Skin of body (tissue), 2 donors: ENCODE results near the gene NAXE. TPM values are rescaled to one million over a fixed set of nuclear protein-coding genes. Genes with fewer than 3 reads are reported as not detected.
"Not testable (repeated sequence)": the region's sequence is repeated elsewhere in the genome, so short reads cannot be mapped to it uniquely, and the experiment has no call there.

Source experiments
- DNase-seq: peaks from one replicate; lab custom pipeline; 2025; lab: John Stamatoyannopoulos, UW
- total RNA-seq: library from RNA; depleted of rRNA; stranded (reverse); fragments of >200 nt; gene quantifications from one replicate; pipeline ENCODE4 v1.2.3, GENCODE V29; 2014

The NAXE gene
- total RNA-seq, 1 donor from 2014 or later, result 26.1 TPM

DNA sequence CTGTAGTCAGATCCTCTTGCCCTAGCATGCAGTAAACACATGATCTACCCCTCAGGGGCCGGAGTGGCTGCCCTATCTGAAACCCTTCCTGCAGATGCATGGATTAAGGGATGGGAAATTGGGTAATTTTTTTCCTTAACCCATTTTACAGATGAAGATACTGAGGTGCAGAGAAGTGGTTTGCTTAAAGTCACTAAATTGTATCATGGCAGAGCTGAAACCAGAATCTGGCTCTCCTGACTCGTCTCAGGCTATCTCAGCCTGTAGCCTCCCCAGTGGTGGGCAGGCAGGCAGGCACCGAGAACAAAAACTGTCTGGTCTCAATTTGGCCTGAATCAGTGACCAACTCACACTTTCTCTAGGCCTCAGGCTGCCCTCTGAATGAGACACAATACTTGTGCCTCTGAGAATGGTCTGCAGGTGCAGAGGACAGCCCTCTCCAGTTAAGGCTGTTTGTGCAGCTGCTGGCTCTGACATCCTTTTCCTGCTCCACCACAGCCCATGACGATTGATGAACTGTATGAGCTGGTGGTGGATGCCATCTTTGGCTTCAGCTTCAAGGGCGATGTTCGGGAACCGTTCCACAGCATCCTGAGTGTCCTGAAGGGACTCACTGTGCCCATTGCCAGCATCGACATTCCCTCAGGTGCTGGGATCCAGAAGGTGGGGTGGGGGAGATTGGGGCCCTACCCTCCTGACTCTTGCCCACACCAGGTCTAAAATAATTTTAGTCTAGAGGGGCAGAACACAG, 1.5 kb downstream of the NAXE start:
- no peak for DNase-seq

- DNase-seq, result no peak
These were observed 2.0 kb downstream of the NAXE start for GRCh38 chr1:156593661-156593989.

DNA sequence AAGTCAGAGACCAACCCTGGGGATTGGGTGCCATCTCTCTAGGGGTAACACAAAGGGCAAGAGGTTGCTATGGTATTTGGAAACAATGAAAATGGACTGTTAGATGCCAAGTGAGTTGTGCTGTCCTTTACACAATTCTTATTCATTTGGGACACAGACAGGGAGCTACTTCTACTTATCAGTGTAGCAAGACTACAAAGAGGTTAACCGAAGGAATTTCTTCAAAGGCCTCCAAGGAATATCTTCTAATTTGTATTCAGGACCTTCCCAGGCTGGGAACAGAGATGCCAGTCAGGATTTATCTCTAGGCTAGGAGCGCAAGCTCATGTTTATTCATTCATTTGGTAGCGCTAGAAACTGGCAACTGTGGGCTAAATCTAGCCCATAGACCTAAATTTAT, 2.6 kb downstream of the NAXE start:
- no peak for DNase-seq

- DNase-seq, result no peak
These were observed 3.4 kb downstream of the NAXE start for GRCh38 chr1:156595016-156595415.

DNA sequence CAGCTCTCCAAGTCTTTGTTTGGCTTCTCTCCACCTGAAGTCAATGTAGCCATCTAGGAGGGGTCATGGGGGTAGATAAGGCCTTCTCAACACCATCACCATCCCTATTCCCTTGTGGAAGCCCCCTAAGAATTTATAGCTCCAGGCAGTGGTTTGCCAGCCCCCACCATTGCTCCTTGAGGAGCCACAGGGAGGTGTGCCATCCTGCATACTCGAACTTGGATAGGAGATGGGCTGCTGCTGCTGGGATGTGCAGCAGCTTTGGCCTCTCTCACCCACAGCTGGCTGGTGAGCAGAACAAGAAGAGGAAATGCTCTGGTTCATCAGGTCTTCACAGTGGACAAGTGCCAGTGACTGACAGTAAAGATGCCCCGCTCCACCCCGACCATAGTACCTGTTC, 4.8 kb downstream of the NAXE start:
- no peak for DNase-seq

DNA sequence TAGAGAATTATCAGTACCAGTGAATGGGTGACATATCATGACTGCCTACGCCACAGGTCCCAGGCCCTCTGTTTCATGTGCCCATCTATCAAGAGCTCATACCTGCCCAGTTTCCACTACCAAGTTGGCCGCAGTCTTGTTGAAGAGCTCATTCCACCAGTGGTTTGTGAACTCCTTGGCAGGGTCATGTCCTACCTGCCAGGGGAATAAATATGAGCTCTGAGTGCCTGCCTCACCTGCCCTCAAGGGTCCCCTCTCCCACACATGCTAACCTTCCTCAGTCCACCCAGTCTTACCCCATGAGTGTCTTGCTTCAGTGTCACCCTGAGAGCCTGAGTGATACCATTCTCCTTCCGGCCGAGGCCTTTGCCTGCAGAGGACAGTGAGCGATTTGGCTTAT, 6.5 kb downstream of the NAXE start:
- DNase-seq, result no peak

GRCh38 chr1:156598731-156599432, 7.3 kb downstream of the NAXE start:
- DNase-seq, result no peak

DNA sequence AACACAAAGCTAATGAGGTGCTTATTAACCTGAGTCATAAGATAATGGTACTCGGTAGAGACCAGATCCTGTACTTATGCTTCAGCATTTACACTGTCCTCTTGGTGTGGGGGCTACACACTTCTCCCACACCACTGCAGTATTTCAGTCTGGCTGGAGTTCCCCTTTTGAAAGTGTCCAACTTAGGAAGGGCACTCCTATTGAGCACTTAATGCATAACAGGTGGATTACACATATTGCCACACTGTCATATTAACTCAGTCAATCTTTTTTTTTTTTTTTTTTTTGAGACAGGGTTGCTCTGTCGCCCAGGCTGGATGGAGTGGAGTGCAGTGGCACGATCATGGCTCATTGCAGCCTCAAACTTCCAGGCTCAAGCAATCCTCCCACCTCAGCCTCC, 8.2 kb downstream of the NAXE start:
- DNase-seq, result no peak

GRCh38 chr1:156600733-156601121, 9.2 kb downstream of the NAXE start:
- no peak for DNase-seq

- DNase-seq, result peak; percentile 75
These were observed 9.7 kb downstream of the NAXE start, which contains the start of gene GPATCH4 for GRCh38 chr1:156601122-156601830. Gene GPATCH4, minus strand, starts transcription at chr1:156601479.

- DNase-seq, result no peak
These were observed 10.3 kb downstream of the NAXE start for GRCh38 chr1:156601892-156602291.

GRCh38 chr1:156602557-156602993, 11.0 kb downstream of the NAXE start:
- no peak for DNase-seq

- not testable (repeated sequence) for DNase-seq
These were observed 15.8 kb downstream of the NAXE start for GRCh38 chr1:156607344-156607743.

- peak; percentile 30 for DNase-seq
These were observed 16.6 kb downstream of the NAXE start for GRCh38 chr1:156608036-156608674.

DNA sequence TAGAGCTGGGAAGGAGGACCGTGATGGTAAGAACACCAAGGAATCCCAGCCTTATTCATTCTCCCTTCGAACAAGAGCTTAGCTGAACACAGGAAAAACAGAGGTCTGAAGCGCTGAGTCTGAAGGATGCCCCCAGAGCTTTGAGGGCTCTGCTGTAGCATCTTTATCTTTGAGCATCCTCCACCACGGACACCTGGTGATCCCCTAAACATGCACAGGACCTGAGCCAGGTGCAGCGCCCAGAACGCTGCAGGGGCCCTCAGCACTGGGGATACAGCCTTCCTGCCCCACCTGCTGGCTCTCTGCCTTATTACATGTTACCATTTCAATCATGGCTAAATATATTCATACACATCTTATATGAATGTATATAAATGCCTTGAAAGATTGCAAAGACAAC, 17.4 kb downstream of the NAXE start:
- no peak for DNase-seq

- DNase-seq, result not testable (repeated sequence)
These were observed 18.5 kb downstream of the NAXE start for GRCh38 chr1:156610072-156610471.

GRCh38 chr1:156612666-156613065, 21.1 kb downstream of the NAXE start:
- DNase-seq, result no peak

DNA sequence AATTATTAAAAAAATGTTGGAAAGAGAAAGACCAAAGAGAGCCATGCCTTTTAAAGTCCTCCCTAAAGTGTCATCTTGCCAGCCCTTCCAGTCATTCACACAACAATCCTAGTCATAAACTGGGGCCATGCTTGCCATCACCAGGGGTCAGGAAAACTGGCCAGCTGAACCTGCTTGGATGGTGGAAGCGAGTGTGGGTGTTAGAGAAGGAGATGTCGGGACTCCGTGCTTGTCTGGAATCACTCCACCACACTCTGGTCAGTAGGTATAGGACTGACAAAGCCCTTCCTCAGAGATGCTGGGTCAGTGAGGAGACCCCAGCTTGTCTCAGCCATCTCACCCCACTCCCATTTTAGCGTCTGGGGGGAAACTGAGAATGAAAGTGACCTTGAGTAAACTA, 24.4 kb downstream of the NAXE start:
- DNase-seq, result no peak

DNA sequence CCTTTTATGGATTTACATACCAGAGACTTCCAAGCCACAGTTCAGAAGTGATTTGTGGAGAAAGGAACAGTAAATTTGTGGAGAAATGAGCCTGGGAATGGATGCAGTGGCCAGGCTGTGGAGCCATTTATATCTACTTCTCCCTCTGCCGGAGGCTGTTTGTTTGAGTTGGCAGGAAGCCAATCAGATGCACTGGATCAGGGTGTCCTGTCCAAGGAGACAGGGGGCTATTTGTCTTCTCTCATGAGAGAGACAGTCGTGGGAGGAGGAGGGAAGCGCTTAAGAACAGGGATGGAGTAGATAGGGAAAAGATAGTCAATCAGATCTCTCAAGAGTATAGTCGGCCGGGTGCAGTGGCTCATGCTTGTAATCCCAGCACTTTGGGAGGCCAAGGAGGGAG, 24.9 kb downstream of the NAXE start:
- DNase-seq, result no peak

DNA sequence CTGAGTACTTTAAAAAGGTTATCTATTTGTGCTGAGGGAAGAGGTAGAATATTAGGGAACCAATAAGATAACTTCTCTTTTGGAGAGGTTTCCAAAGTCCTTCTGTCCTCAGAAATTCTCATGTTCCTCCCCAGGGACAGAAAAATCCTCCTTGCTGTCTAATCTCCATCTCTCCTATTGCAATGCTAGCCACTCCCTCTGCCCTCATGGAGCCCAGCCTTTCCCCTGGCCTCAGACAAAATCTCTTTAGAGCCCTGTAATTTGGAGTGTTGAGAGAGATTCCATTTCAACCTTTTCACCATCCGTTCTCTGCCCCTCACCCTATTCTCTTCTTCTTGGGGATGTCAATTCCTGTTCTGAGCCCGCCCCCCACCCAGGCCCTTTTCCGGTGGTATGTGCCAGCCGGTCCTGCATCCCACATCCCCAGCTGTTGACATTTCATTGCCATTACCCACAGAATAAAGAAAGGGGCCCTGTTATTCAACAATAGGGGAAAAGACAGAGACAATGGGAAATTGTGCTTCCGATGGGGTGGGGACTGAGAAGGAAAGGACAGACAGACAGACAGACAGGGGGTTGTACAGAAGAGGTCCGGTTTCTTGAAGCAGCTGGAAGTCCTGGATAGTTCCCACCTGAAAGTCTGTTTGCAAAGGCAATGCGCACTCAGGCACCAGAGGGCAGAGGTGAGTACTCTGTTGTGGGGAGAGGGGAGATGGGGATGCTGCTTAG, 27.4 kb downstream of the NAXE start, which contains the start of gene HAPLN2:
TSS of gene HAPLN2 (plus strand) at position 563 of the 729 bp plus-strand sequence. CDS start 4,076 bp downstream, outside the sequence.
- DNase-seq, result no peak

- DNase-seq, result no peak
These were observed 28.0 kb downstream of the NAXE start for GRCh38 chr1:156619582-156619955.
